Measurements from ENCODE around the gene IMMP2L. TPM values are rescaled to one million over a fixed set of nuclear protein-coding genes. Genes with fewer than 3 reads are reported as not detected.

Gene IMMP2L
- total and polyA plus RNA-seq, 2 of the 4 experiments (the other 2 are of a cell fraction) = 5.8 to 9.3 TPM

- Histone ChIP-seq H2BK20ac (ENCODE audit: low read depth, low read length) (no peak overlapping the region), H2BK15ac (ENCODE audit: low read depth, low read length) (no peak overlapping the region), H4K8ac (ENCODE audit: low read depth in 2 of 2, low read length in 2 of 2) (no peak overlapping the region), H3K23ac (ENCODE audit: low read depth, low read length) (no peak overlapping the region), H2AFZ (replicated peaks; ENCODE audit: low read length, poor library complexity) (no peak overlapping the region), H3K18ac (ENCODE audit: low read depth, low read length) (no peak overlapping the region), H3K56ac (ENCODE audit: extremely low read depth, insufficient read depth, low read length) (no peak overlapping the region), H3K9me3 (ENCODE audit: control insufficient read depth, insufficient read depth, low read length) (no peaks in the 10 kb centered on the region), H2BK5ac (ENCODE audit: low read depth, low read length, poor library complexity, severe bottlenecking) (no peak overlapping the region), H4K91ac (ENCODE audit: insufficient read depth, low read depth, low read length) (no peak overlapping the region), H2AK9ac (replicated peaks; ENCODE audit: low read depth, low read length, poor library complexity) (no peak overlapping the region), H2AK5ac (ENCODE audit: low read depth, low read length) (no peak overlapping the region), H4K20me1 (ENCODE audit: insufficient read depth, low read length) (no peaks in the 10 kb centered on the region), H3K4me2 (ENCODE audit: low read depth, low read length) (no peak overlapping the region), H3K4ac (ENCODE audit: low read depth, low read length) (no peak overlapping the region), H3K14ac (replicated peaks; ENCODE audit: low read depth, low read length) (no peak overlapping the region), H3K4me3 (ENCODE audit: insufficient read depth, low read depth, low read length) (no peak overlapping the region), H2BK120ac (ENCODE audit: low read depth, low read length) (no peak overlapping the region), H4K5ac (ENCODE audit: low read depth, low read length) (no peak overlapping the region), H3K27ac (ENCODE audit: insufficient read depth, low read length) (no peak overlapping the region), H3K9ac (ENCODE audit: low read depth, low read length) (no peak overlapping the region), H3K27me3 (ENCODE audit: control insufficient read depth, insufficient read depth, low read length) (no peaks in the 10 kb centered on the region), H3K79me1 (ENCODE audit: low read depth in 1 of 2, low read length in 2 of 2) (no peaks in the 10 kb centered on the region), H3K4me1 (ENCODE audit: control insufficient read depth, insufficient read depth, low read length) (no peaks in the 10 kb centered on the region), H3K9me1 (ENCODE audit: insufficient read depth, low read length) (no peaks in the 10 kb centered on the region; the same call in 1 of the 2 replicates), H3K36me3 (ENCODE audit: control insufficient read depth, insufficient read depth, low read length) (no peaks in the 10 kb centered on the region)
- CTCF ChIA-PET = no interaction called here
- dilution Hi-C loops (cut with HindIII; ENCODE audit: low sequenced_read_pairs, unreplicated experiment) = no loop called here
- TF ChIP-seq MAZ (IDR thresholded peaks at IDR 0.05; ENCODE audit: borderline replicate concordance, low read depth, low read length) (no peak), CHD1 (IDR thresholded peaks at IDR 0.05; ENCODE audit: low read depth, low read length) (no peak), FOS (IDR thresholded peaks at IDR 0.05; ENCODE audit: low read depth, low read length) (no peak), CEBPB (IDR thresholded peaks at IDR 0.05; ENCODE audit: low read depth, low read length) (no peak), MXI1 (IDR thresholded peaks at IDR 0.05; ENCODE audit: borderline replicate concordance, low read depth, low read length) (no peak), POLR2A (IDR thresholded peaks at IDR 0.05; ENCODE audit: low read depth, low read length) (no peak), NFE2L2 (IDR thresholded peaks at IDR 0.05; ENCODE audit: low read depth, low read length) (no peak), SMC3 (IDR thresholded peaks at IDR 0.05; ENCODE audit: low read depth, low read length) (no peak), USF2 (IDR thresholded peaks at IDR 0.05; ENCODE audit: low read depth, low read length) (no peak)
- TF ChIP-seq, protein P1, sequence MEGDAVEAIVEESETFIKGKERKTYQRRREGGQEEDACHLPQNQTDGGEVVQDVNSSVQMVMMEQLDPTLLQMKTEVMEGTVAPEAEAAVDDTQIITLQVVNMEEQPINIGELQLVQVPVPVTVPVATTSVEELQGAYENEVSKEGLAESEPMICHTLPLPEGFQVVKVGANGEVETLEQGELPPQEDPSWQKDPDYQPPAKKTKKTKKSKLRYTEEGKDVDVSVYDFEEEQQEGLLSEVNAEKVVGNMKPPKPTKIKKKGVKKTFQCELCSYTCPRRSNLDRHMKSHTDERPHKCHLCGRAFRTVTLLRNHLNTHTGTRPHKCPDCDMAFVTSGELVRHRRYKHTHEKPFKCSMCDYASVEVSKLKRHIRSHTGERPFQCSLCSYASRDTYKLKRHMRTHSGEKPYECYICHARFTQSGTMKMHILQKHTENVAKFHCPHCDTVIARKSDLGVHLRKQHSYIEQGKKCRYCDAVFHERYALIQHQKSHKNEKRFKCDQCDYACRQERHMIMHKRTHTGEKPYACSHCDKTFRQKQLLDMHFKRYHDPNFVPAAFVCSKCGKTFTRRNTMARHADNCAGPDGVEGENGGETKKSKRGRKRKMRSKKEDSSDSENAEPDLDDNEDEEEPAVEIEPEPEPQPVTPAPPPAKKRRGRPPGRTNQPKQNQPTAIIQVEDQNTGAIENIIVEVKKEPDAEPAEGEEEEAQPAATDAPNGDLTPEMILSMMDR (conservative IDR thresholded peaks at IDR 0.05; ENCODE audit: low read depth, low read length) = no peak
- POLR2A ChIA-PET (ENCODE audit: unreplicated experiment) = no interaction called here
- DNase-seq (no peak), ATAC-seq (ENCODE audit: low read depth) (0 out of 2 replicates have a peak, but pooled peaks have one; percentile 27)
- in situ Hi-C loops (cut with MboI; ENCODE audit: low sequenced_read_pairs) = no loop called here
- intact Hi-C loops (cut with micrococcal nuclease) = no loop called here
- no TSS peak for BruUV-seq (replicated peaks)
Observed at GRCh38 chr7:110685899-110686298, 876.4 kb downstream of the IMMP2L start.
